NCI-H2081 (cell line): Measurements from ENCODE around the gene OST4.
"Not testable (repeated sequence)": the region's sequence is repeated elsewhere in the genome, so short reads cannot be mapped to it uniquely, and the experiment has no call there.

Experiments
- DNase-seq, 2 experiments: peaks; one replicate each; lab custom pipeline; 2025; lab: John Stamatoyannopoulos, UW

The OST4 gene

GRCh38 chr2:27071277-27071989, at the start of gene OST4:
OST4 (minus strand) TSS chr2:27071654.
- peak; percentile 93 to 95 for DNase-seq

DNA sequence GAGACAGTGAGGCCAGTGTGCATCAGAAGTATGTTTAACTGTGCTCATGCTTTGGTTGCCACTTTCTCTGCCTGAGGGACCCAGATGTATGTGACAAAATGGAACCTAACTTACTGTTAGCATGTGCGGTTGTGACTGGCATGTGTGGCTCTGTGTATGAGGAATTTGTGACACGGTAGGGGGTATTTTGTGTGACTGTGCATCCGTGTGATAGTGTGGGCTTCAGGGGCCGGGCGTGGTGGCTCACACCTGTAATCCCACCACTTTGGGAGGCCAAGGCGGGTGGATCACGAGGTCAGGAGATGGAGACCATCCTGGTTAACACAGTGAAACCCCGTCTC, 47.8 kb upstream of the OST4 start:
- not testable (repeated sequence) for DNase-seq

- peak; percentile 45 to 65 for DNase-seq
Measured at GRCh38 chr2:27118525-27119329, 47.3 kb upstream of the OST4 start, which contains the start of gene CGREF1. CGREF1 (minus strand) TSS chr2:27119128; CDS start chr2:27104366, 14,762 bp downstream.

GRCh38 chr2:27117995-27118524, 46.6 kb upstream of the OST4 start:
- peak in 1 of 2 experiments; percentile 7 for DNase-seq

- no peak for DNase-seq
Measured at GRCh38 chr2:27115519-27115918, 44.1 kb upstream of the OST4 start.

DNA sequence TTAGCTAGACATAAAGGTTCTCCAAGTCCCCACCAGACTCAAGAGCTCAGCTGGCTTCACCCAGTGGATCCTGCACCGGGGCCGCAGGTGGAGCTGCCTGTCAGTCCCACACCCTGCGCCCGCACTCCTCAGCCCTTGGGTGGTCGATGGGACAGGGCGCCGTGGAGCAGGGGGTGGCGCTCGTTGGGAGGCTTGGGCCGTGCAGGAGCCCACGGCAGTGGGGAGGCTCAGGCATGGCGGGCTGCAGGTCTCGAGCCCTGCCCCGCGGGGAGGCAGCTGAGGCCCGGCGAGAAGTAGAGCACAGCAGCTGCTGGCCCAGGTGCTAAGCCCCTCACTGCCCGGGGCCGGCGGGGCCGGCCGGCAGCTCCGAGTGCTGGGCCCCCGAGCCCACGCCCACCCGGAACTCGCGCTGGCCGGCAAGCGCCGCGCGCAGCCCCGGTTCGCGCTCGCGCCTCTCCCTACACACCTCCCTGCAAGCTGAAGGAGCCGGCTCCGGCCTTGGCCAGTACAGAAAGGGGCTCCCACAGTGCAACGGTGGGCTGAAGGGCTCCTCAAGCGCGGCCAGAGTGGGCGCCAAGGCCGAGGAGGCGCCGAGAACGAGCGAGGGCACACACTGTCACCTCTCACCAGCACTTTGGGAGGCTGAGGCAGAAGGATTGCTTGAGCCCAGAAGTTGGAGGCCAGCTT, 40.1 kb upstream of the OST4 start:
- DNase-seq, result not testable (repeated sequence)

DNA sequence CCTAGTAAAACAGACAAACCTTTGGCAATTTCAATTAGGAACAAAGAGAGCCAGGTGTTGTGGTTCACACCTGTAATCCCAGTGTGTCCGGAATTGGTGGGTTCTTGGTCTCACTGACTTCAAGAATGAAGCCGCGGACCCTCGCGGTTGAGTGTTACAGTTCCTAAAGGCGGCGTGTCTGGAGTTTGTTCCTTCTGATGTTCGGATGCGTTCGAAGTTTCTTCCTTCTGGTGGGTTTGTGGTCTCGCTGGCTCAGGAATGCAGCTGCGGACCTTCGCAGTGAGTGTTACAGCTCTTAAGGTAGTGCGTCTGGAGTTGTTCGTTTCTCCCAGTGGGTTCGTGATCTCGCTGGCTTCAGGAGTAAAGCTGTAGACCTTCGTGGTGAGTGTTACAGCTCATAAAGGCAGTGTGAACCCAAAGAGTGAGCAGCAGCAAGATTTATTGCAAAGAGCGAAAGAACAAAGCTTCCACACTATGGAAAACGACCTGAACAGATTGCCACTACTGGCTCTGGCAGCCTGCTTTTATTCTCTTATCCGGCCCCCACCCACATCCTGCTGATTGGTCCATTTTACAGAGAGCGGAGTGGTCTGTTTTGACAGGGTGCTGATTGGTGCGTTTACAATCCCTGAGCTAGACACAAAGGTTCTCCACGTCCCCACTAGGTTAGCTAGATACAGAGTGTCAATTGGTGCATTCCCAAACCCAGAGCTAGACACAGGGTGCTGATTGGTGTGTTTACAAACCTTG, 39.3 kb upstream of the OST4 start:
- not testable (repeated sequence) for DNase-seq

- DNase-seq, result no peak
Measured at GRCh38 chr2:27109083-27109482, 37.6 kb upstream of the OST4 start.

DNA sequence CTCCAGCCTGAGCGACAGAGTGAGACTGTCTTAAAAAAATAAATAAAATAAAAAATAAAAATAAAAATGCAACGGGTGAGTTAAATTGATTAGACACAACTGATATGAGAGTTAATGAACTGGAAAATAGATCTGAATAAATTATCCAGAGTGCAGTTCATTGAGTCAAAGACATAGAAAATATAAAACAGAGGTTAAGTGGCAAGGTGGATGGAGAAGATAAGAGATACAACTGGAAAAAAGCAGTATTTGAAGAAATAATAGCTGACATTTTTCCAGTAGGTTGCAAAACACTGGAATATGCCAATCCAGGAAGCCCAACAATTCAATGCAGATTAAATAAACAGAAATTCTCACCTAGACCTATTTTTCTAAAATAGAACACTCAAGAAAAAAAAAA, 36.8 kb upstream of the OST4 start:
- no peak for DNase-seq

DNA sequence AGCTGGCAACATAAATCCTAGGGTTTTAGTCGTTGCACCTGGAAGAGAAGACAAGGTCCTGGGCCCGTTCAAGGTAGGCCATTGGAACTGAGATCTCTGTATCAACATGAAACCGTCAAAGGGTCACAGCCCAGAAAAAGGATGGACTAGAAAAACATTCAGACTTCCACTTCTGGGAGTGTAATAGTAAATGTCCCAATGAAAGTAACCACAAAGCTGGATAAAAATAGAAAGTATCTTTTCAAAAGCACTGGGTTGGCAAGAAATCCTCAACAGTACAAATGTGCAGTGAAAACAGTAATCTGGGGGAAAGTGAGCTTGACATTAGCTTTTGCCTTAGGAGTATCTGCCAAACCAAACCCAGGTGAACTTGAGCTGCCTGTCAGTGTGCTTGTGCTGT, 34.5 kb upstream of the OST4 start:
- DNase-seq, result no peak

- DNase-seq, result no peak
Measured at GRCh38 chr2:27102329-27102728, 30.9 kb upstream of the OST4 start.

GRCh38 chr2:27100036-27100435, 28.6 kb upstream of the OST4 start:
- DNase-seq, result no peak

GRCh38 chr2:27099334-27099955, 28.0 kb upstream of the OST4 start:
- no peak for DNase-seq

GRCh38 chr2:27097341-27097740, 25.9 kb upstream of the OST4 start:
- no peak for DNase-seq

DNA sequence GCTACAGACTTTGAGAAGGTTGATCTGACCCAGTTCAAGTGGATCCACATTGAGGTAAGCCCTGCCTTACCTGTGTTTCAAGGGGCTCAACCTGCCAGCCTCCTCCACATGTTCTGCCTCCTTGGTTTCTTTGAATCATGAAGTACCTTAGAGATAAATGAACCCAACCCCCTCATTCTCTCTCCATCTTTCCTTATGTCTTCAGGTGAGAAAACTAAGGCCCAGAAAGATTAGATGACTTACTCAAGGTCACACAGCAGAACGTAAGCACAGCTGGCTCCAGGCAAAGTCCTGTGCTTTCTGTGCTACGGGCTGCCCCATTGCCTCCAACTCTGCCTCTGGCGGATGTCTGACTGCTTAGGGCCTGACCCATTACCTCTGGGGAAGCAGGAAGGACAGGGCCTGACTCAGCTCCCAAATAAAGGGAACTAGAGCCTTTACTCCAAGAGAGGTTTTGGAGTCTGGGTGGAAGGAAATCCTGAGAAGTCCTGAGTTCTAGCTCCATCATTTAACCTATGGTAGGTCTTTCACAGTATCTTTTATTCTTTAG, 25.4 kb upstream of the OST4 start:
- DNase-seq, result no peak

DNA sequence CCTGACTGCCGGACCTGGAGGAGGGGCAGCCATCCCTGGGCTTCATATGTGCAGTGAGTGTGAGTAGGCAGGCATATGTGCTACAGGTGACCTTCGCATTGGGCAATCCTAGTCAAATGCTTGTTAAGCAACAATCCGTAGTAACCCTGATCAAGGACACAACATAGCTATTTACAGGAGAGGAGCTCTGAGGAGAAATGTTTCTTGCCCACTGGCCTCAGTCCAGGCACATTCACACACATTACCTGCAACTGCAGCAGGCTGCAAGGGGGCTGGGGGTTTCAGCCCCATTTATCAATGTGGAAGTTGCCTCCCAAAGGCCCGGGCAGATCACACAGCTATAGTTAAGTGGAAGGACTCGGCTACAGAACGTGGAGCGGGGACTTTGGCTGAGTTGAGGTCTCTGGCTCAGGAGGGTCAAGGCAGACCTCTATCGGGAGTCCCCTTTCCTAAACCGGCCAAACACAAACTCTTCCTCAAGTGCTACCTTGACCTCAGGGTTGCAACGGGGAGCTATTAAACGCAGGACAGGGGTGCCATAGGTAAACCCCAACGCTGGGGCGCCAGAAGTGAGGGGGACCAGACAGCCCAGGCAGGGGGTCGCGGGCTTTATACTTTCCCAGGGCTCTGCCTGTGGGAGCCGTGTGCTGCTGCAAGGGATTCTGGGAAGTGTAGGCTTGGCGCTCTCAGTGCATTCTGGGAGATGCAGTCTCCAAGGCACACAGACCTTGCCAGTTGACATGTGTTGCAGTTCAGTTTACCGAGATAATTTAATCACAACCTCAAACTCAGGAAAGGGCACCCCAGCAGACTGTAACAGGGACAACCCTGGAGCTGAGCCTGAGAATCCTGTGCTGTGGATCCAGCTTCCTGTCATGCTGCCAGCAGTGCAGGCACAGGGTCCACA, 24.5 kb upstream of the OST4 start:
- DNase-seq, result peak; percentile 32 to 73

DNA sequence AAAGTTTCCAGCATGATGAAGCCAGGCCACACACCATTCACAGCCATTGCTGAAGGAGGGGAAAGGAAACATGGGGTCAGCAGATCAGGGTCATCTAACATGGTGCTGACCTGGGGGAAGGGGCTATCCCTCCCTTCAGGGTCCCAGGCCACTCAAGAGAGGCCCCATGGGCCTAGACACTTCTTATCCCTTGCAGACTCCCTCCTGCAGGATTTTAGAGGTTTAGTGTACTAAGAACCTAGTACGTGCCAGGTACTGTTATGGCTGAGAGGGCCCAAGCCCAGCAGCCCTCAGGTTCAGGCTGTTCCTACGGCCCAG, 23.9 kb upstream of the OST4 start:
- no peak for DNase-seq

- DNase-seq, result no peak
Measured at GRCh38 chr2:27094353-27094984, 23.0 kb upstream of the OST4 start.
